Left lung (tissue), 10 donors: ENCODE results near the gene UBE2G1. TPM values are rescaled to one million over a fixed set of nuclear protein-coding genes. Genes with fewer than 3 reads are reported as not detected.

ENCODE experiments used
- ATAC-seq: fragments of 200-7000 bp; cut with Tn5 transposase; one replicate; pipeline ENCODE4 v1.9.1; 2020; ENCODE audit warnings: moderate library complexity
- DNase-seq, 4 donors: peaks; one replicate each; pipeline ENCODE4 v3.0.0-alpha.2; 2013 to 2020
- H3K27ac ChIP-seq, 2 donors: fragments of 200-600 bp; sonication (generic) in 1 of 2; one replicate each; pipeline versions ENCODE4 v1.5.0 to v1.8.0; 2020 to 2021
- H3K27me3 ChIP-seq, 2 donors: fragments of 200-600 bp; sonication (generic) in 1 of 2; one replicate each; pipeline versions ENCODE4 v1.5.0 to v1.8.0; 2020 to 2021
- H3K36me3 ChIP-seq, 2 donors: fragments of 200-600 bp; sonication (generic) in 1 of 2; one replicate each; pipeline versions ENCODE4 v1.5.0 to v1.8.0; 2020 to 2021
- H3K4me1 ChIP-seq, 2 donors: fragments of 200-600 bp; one replicate each; pipeline ENCODE4 v1.8.0; 2021
- H3K4me3 ChIP-seq, 2 donors: fragments of 200-600 bp; sonication (generic) in 1 of 2; one replicate each; pipeline versions ENCODE4 v1.5.0 to v1.8.0; 2020 to 2021; ENCODE audit warnings: mild to moderate bottlenecking in 1 of 2
- H3K9me3 ChIP-seq, 2 donors: fragments of 200-600 bp; sonication (generic) in 1 of 2; one replicate each; pipeline versions ENCODE4 v1.5.0 to v1.8.0; 2020 to 2021
- CTCF ChIP-seq, 2 donors: fragments of 200-600 bp; sonication (generic) in 1 of 2; IDR thresholded peaks; one replicate each; pipeline versions ENCODE4 v1.5.0 to v1.8.0; 2021; ENCODE audit warnings: antibody characterized with exemption in 2 of 2
- intact Hi-C, 2 donors: fragments of 100-400 bp; cut with DNase I; formaldehyde crosslinking; loops; one replicate each; pipeline versions ENCODE4 v1.11.2 to v1.14.2; 2022
- polyA plus RNA-seq, 6 donors: library from polyadenylated mRNA; unstranded; fragments of 120-200 nt; gene quantifications; one replicate each; pipeline ENCODE4 v1.2.1, GENCODE V29; 2013; ENCODE audit not compliant: insufficient read length in 6 of 6
- total RNA-seq, 2 donors: library from RNA; stranded (reverse); fragmentation: NEBNext Ultra II Directional; extraction: Animal tissue kit (Norgen Biotek cat#: 25700); gene quantifications; one replicate each; pipeline ENCODE4 v1.2.1, GENCODE V29; 2021
- donor health status: DM: no; HTN: yes; CAD: no.
- donor health status: DM: no; HTN: no; CAD: no.

UBE2G1 gene
- total and polyA plus RNA-seq, 8 donors: 43.3 to 56.9 (median 48.3) TPM

- intact Hi-C loops: no loop called here
- Histone ChIP-seq H3K4me1 (no peaks in the 10 kb centered on the region), H3K27me3 (no peaks in the 10 kb centered on the region), H3K27ac (peak overlapping the region in 1 of 2 donors; percentile 53), H3K9me3 (no peaks in the 10 kb centered on the region), H3K36me3 (peaks cover 0 to 34% of the 10 kb centered on the region in 2 donors), H3K4me3 (no peak overlapping the region)
- TF ChIP-seq CTCF (IDR thresholded peaks at IDR 0.05): no peak
- ATAC-seq (no peak), DNase-seq (no peak)
These were observed 94.1 kb downstream of the UBE2G1 start for GRCh38 chr17:4272213-4272971.

GRCh38 chr17:4270736-4271135, 95.7 kb downstream of the UBE2G1 start:
- Histone ChIP-seq H3K27me3 (no peaks in the 10 kb centered on the region), H3K27ac (no peak overlapping the region), H3K9me3 (no peaks in the 10 kb centered on the region), H3K4me3 (no peak overlapping the region), H3K4me1 (no peaks in the 10 kb centered on the region), H3K36me3 (peaks cover 0 to 31% of the 10 kb centered on the region in 2 donors)
- no peak for TF ChIP-seq CTCF (IDR thresholded peaks at IDR 0.05)
- DNase-seq (no peak), ATAC-seq (no peak)
- intact Hi-C loops: no loop called here

- Histone ChIP-seq H3K9me3 (no peaks in the 10 kb centered on the region), H3K36me3 (peaks cover 0 to 31% of the 10 kb centered on the region in 2 donors), H3K27me3 (no peaks in the 10 kb centered on the region), H3K27ac (no peak overlapping the region), H3K4me1 (peaks cover 0 to under 1% of the 10 kb centered on the region in 2 donors), H3K4me3 (no peak overlapping the region)
- intact Hi-C loops: no loop called here
- no peak for DNase-seq
- TF ChIP-seq CTCF (IDR thresholded peaks at IDR 0.05): no peak
- peak; percentile 62 for ATAC-seq
These were observed 96.6 kb downstream of the UBE2G1 start for GRCh38 chr17:4269915-4270314.

- Histone ChIP-seq H3K27me3 (no peaks in the 10 kb centered on the region), H3K9me3 (no peaks in the 10 kb centered on the region), H3K27ac (no peak overlapping the region), H3K36me3 (peaks cover 0 to 29% of the 10 kb centered on the region in 2 donors), H3K4me3 (no peak overlapping the region), H3K4me1 (peaks cover 11 to 17% of the 10 kb centered on the region in 2 donors)
- ATAC-seq (no peak), DNase-seq (no peak)
- no peak for TF ChIP-seq CTCF (IDR thresholded peaks at IDR 0.05)
- intact Hi-C loops: no loop called here
These were observed 99.1 kb downstream of the UBE2G1 start for GRCh38 chr17:4267402-4267801.

- H3K27me3 ChIP-seq: no peaks in the 10 kb centered on the region
- no peak for ATAC-seq
- no peak for TF ChIP-seq CTCF (IDR thresholded peaks at IDR 0.05)
- H3K4me1 ChIP-seq: peaks cover 14 to 26% of the 10 kb centered on the region in 2 donors
- H3K36me3 ChIP-seq: peaks cover 0 to 22% of the 10 kb centered on the region in 2 donors
- intact Hi-C loops: no loop called here
- no peak for DNase-seq
- no peak overlapping the region for H3K4me3 ChIP-seq
- no peaks in the 10 kb centered on the region for H3K9me3 ChIP-seq
- no peak overlapping the region for H3K27ac ChIP-seq
These were observed 99.9 kb downstream of the UBE2G1 start for GRCh38 chr17:4266550-4266949.
